ENCODE data around the gene ABI2. TPM values are rescaled to one million over a fixed set of nuclear protein-coding genes. Genes with fewer than 3 reads are reported as not detected.

ABI2 gene
- total RNA-seq = 10 to 100 TPM in 3 of 4 donors, 1 to 10 TPM in 1; 9.8 to 69.6 (median 17.8) TPM

DNA sequence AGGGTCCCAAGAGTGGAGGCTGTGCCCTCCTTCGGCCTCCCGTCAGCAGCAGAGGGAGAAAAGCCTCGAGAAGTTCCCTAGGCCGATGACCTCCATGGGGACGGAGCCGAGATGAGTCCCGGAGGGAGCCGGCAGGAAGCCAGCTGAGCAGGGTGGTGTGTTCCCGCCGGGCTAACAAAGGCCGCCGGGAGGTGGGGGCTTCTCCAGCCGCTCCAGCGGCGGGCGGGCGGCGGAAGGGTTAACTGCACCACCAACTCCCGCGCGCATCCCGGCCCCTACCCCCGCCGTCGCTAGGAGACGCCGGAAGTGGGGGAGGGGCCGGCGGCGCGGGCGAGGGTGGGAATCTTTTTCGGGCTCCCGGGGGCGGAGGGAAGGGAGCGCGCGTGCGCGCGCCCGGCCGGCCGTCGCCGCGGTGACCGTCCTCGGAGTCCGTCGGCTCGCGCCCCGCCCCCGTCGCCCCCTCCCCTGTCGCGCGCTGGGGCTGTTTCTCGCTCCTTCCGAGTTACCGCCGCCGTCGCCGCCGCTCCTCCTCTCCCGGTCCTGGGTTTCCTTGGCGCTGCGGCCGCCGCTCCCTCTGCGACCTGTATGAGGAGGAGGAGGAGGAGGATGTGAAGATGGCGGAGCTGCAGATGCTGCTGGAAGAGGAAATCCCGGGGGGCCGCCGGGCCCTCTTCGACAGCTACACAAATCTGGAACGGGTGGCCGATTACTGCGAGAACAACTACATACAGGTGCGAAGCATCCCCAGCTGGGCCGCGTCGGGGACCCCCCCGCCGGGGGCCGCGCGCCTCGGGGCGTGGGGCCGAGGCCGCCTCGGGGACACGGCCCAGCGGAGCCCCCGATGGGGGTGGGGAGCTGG lies at the start of gene ABI2:
TSS of gene ABI2 (plus strand) at position 494 of the 859 bp plus-strand sequence. CDS start at position 615, 121 bp downstream.
- TF ChIP-seq POLR2AphosphoS5 (IDR thresholded peaks at IDR 0.05) (peak in 2 of 3 donors; percentile 24 to 55), POLR2A (IDR thresholded peaks at IDR 0.05) (no peak)
- WGBS, 2 donors (ENCODE audit: low coverage in 1 of 2) = 1% methylated on average over 54 of the region's 98 CpGs; no CpG with 5 or more reads in 1 of the 2 donors
- H3K4me3 ChIP-seq = peak within 1 kb of the TSS; percentile 83 to 97 (median 94)
- DNase-seq = peak; percentile 80
- H3K4me1 ChIP-seq = peaks cover 0 to 30% (median 12%) of the 10 kb centered on the region in 4 donors
- in situ Hi-C loops (cut with MboI; ENCODE audit: low pct_ligation_motif_present in 1 of 4, low pct_unique_long_range_greater_than_20kb in 1 of 4, low sequenced_read_pairs in 3 of 4) (no loop called here), intact Hi-C loops (cut with DNase I; ENCODE audit: low total_unique reads) (no loop called here)
- H3K36me3 ChIP-seq = no peaks in the 10 kb centered on the region
- H3K27me3 ChIP-seq = no peaks in the 10 kb centered on the region
- H3K9me3 ChIP-seq = no peaks in the 10 kb centered on the region
- peak within 1 kb of the TSS; percentile 85 to 90 (median 88) for H3K27ac ChIP-seq

DNA sequence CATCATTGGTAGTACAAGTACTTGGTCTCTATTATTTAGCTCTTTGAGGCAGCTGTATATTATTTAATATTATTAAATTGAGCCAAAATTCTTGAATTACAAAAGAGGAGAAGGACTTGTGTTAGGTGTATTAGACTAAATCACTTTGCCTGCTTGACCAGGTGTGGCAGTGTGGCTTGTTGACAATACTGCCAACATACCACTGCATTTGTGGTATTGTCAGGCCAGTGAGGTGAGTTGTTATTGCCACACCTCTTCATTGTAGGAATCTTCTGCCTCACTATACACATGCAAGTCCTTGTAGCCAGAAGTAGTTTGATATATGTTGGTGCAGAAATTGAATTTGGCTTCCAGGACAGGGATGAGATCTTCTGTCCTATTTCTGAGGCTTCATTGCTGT lies 48.9 kb upstream of the ABI2 start:
- no peak for TF ChIP-seq POLR2AphosphoS5 (IDR thresholded peaks at IDR 0.05)
- no peak for DNase-seq
- H3K27me3 ChIP-seq = no peaks in the 10 kb centered on the region
- H3K4me1 ChIP-seq = no peaks in the 10 kb centered on the region
- intact Hi-C loops (cut with DNase I; ENCODE audit: low total_unique reads) = no loop called here
- H3K4me3 ChIP-seq = no peak overlapping the region
- H3K27ac ChIP-seq = no peak overlapping the region
- H3K9me3 ChIP-seq = no peaks in the 10 kb centered on the region
- in situ Hi-C loops (cut with MboI; ENCODE audit: low pct_ligation_motif_present in 1 of 4, low pct_unique_long_range_greater_than_20kb in 1 of 4, low sequenced_read_pairs in 3 of 4) = no loop called here
- peaks cover 0 to 66% (median 15%) of the 10 kb centered on the region in 4 donors for H3K36me3 ChIP-seq

- intact Hi-C loops (cut with DNase I; ENCODE audit: low total_unique reads) = no loop called here
- H3K4me1 ChIP-seq = no peaks in the 10 kb centered on the region
- peaks cover 0 to 64% (median 15%) of the 10 kb centered on the region in 4 donors for H3K36me3 ChIP-seq
- no peak overlapping the region for H3K27ac ChIP-seq
- 71 to 79% methylated on average over 2 to 6 of the region's 6 CpGs for WGBS, 2 donors (ENCODE audit: low coverage in 1 of 2)
- no peaks in the 10 kb centered on the region for H3K9me3 ChIP-seq
- in situ Hi-C loops (cut with MboI; ENCODE audit: low pct_ligation_motif_present in 1 of 4, low pct_unique_long_range_greater_than_20kb in 1 of 4, low sequenced_read_pairs in 3 of 4) = no loop called here
- TF ChIP-seq, protein P1, sequence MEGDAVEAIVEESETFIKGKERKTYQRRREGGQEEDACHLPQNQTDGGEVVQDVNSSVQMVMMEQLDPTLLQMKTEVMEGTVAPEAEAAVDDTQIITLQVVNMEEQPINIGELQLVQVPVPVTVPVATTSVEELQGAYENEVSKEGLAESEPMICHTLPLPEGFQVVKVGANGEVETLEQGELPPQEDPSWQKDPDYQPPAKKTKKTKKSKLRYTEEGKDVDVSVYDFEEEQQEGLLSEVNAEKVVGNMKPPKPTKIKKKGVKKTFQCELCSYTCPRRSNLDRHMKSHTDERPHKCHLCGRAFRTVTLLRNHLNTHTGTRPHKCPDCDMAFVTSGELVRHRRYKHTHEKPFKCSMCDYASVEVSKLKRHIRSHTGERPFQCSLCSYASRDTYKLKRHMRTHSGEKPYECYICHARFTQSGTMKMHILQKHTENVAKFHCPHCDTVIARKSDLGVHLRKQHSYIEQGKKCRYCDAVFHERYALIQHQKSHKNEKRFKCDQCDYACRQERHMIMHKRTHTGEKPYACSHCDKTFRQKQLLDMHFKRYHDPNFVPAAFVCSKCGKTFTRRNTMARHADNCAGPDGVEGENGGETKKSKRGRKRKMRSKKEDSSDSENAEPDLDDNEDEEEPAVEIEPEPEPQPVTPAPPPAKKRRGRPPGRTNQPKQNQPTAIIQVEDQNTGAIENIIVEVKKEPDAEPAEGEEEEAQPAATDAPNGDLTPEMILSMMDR (IDR thresholded peaks at IDR 0.05) = no peak
- no peak for TF ChIP-seq POLR2AphosphoS5 (IDR thresholded peaks at IDR 0.05)
- no peak for TF ChIP-seq POLR2A (IDR thresholded peaks at IDR 0.05)
- TF ChIP-seq EP300 (IDR thresholded peaks at IDR 0.05; ENCODE audit: low read depth) = no peak
- H3K27me3 ChIP-seq = no peaks in the 10 kb centered on the region
- no peak for DNase-seq
- no peak overlapping the region for H3K4me3 ChIP-seq
Measured at GRCh38 chr2:203280428-203281064, 47.6 kb upstream of the ABI2 start.

- TF ChIP-seq POLR2AphosphoS5 (IDR thresholded peaks at IDR 0.05) (no peak), EP300 (IDR thresholded peaks at IDR 0.05; ENCODE audit: low read depth) (no peak), POLR2A (IDR thresholded peaks at IDR 0.05) (no peak)
- TF ChIP-seq, protein P1 (IDR thresholded peaks at IDR 0.05) = no peak
- no peaks in the 10 kb centered on the region for H3K4me1 ChIP-seq
- no peak overlapping the region for H3K27ac ChIP-seq
- H3K27me3 ChIP-seq = no peaks in the 10 kb centered on the region
- H3K36me3 ChIP-seq = peaks cover 0 to 70% (median 16%) of the 10 kb centered on the region in 4 donors
- in situ Hi-C loops (cut with MboI; ENCODE audit: low pct_ligation_motif_present in 1 of 4, low pct_unique_long_range_greater_than_20kb in 1 of 4, low sequenced_read_pairs in 3 of 4) (no loop called here), intact Hi-C loops (cut with DNase I; ENCODE audit: low total_unique reads) (no loop called here)
- WGBS, 2 donors (ENCODE audit: low coverage in 1 of 2) = 96 to 97% methylated on average over 5 to 7 of the region's 7 CpGs
- H3K9me3 ChIP-seq = no peaks in the 10 kb centered on the region
- H3K4me3 ChIP-seq = no peak overlapping the region
- DNase-seq = no peak
Measured at GRCh38 chr2:203282101-203282500, 46.1 kb upstream of the ABI2 start.

GRCh38 chr2:203286532-203286931 lies 41.7 kb upstream of the ABI2 start:
- H3K36me3 ChIP-seq = peaks cover 0 to 44% (median 13%) of the 10 kb centered on the region in 4 donors
- H3K27me3 ChIP-seq = no peaks in the 10 kb centered on the region
- H3K4me3 ChIP-seq = no peak overlapping the region
- no peaks in the 10 kb centered on the region for H3K4me1 ChIP-seq
- 88 to 91% methylated on average over 2 of the region's 2 CpGs for WGBS, 2 donors (ENCODE audit: low coverage in 1 of 2)
- TF ChIP-seq, protein P1 (IDR thresholded peaks at IDR 0.05) = no peak
- TF ChIP-seq POLR2A (IDR thresholded peaks at IDR 0.05) = no peak
- TF ChIP-seq POLR2AphosphoS5 (IDR thresholded peaks at IDR 0.05) = no peak
- no peak for TF ChIP-seq EP300 (IDR thresholded peaks at IDR 0.05; ENCODE audit: low read depth)
- no peaks in the 10 kb centered on the region for H3K9me3 ChIP-seq
- in situ Hi-C loops (cut with MboI; ENCODE audit: low pct_ligation_motif_present in 1 of 4, low pct_unique_long_range_greater_than_20kb in 1 of 4, low sequenced_read_pairs in 3 of 4) (no loop called here), intact Hi-C loops (cut with DNase I; ENCODE audit: low total_unique reads) (no loop called here)
- DNase-seq = no peak
- H3K27ac ChIP-seq = no peak overlapping the region

Data from transverse colon (tissue), 4 donors.